GM12878 (cell line): ENCODE measurements around the gene BHLHE23. TPM values are rescaled to one million over a fixed set of nuclear protein-coding genes. Genes with fewer than 3 reads are reported as not detected.

ENCODE experiments used
- ATAC-seq: fragments of 200-7000 bp; cut with Tn5 transposase; 3 replicates; pipeline ENCODE4 v1.9.1; 2020; ENCODE audit warnings: mild to moderate bottlenecking, moderate library complexity
- BruUV-seq: library from RNA; stranded (reverse); fragments of 400-500 nt; replicated peaks from 2 replicates; lab custom pipeline; 2021; lab: Mats Ljungman, UMichigan
- CTCF ChIA-PET: fragments of 300-600 bp; sonication (Branson Sonifier 250); formaldehyde crosslinking; extraction: SDS; loops from one replicate; lab custom pipeline; 2021; ENCODE audit warnings: inconsistent platforms; lab: Yijun Ruan, JAX
- POLR2A ChIA-PET: fragments of 350-600 bp; formaldehyde crosslinking; extraction: SDS; loops from one replicate; lab custom pipeline; 2021; ENCODE audit warnings: inconsistent platforms; lab: Charles Lee
- RAD21 ChIA-PET: fragments of 300-600 bp; sonication (Branson Sonifier 250); formaldehyde crosslinking; loops from one replicate; lab custom pipeline; 2023; ENCODE audit warnings: antibody characterized with exemption; ENCODE audit not compliant: unreplicated experiment; lab: Charles Lee
- SMC1A ChIA-PET: fragments of 300-600 bp; sonication (Branson Sonifier 250); formaldehyde crosslinking; loops from one replicate; lab custom pipeline; 2023; ENCODE audit not compliant: unreplicated experiment, uncharacterized antibody; lab: Charles Lee
- DNase-seq: peaks from one replicate; pipeline ENCODE4 v3.0.0-alpha.2; 2011; ENCODE audit warnings: low read depth, low spot score
- FAIRE-seq: peaks from 3 replicates; lab custom pipeline; 2011; peaks lifted over from hg19 to GRCh38; lab: Jason Lieb, UNC
- H2AFZ ChIP-seq: 2 replicates; pipeline ENCODE4 v1.6.0; 2011; ENCODE audit warnings: low read depth, low read length, control low read depth; ENCODE audit not compliant: control insufficient read depth
- H3K27ac ChIP-seq: 2 replicates; pipeline ENCODE4 v1.5.1; 2011; ENCODE audit warnings: control low read depth; ENCODE audit not compliant: control insufficient read depth, insufficient read depth
- H3K27me3 ChIP-seq, 2 experiments: replicated peaks in 1 of 2; 2 replicates each; pipeline versions ENCODE4 v1.6.0 to v1.6.1; 2011; ENCODE audit warnings: low read length in 1 of 2; ENCODE audit not compliant: control insufficient read depth in 2 of 2, insufficient read depth in 2 of 2
- H3K36me3 ChIP-seq, 2 experiments: 2 replicates each; pipeline ENCODE4 v1.5.1; 2011; ENCODE audit warnings: low read length in 1 of 2; ENCODE audit not compliant: control insufficient read depth in 2 of 2, insufficient read depth in 2 of 2
- H3K4me1 ChIP-seq: 2 replicates; pipeline ENCODE4 v1.6.1; 2011; ENCODE audit warnings: mild to moderate bottlenecking, low read length, moderate library complexity, mixed read lengths; ENCODE audit not compliant: control insufficient read depth, insufficient read depth
- H3K4me2 ChIP-seq: 2 replicates; pipeline ENCODE4 v1.6.0; 2011; ENCODE audit warnings: control low read depth; ENCODE audit not compliant: control insufficient read depth, insufficient read depth
- H3K4me3 ChIP-seq: fragments of 200-600 bp; sonication (generic); 2 replicates; pipeline ENCODE4 v1.5.1; 2016
- H3K79me2 ChIP-seq: 2 replicates; pipeline ENCODE4 v1.6.0; 2011; ENCODE audit warnings: low read length; ENCODE audit not compliant: control insufficient read depth, insufficient read depth
- H3K9ac ChIP-seq: 2 replicates; pipeline ENCODE4 v1.8.0; 2011; ENCODE audit warnings: low read length, control low read depth, mixed read lengths; ENCODE audit not compliant: control insufficient read depth, insufficient read depth
- H3K9me3 ChIP-seq: replicated peaks from 3 replicates; pipeline ENCODE4 v1.5.1; 2011; ENCODE audit warnings: mild to moderate bottlenecking, low read length; ENCODE audit not compliant: control insufficient read depth, insufficient read depth
- H4K20me1 ChIP-seq: 2 replicates; pipeline ENCODE4 v1.6.0; 2011; ENCODE audit not compliant: control insufficient read depth, insufficient read depth
- E4F1 ChIP-seq: fragments of 450-650 bp; IDR thresholded peaks from 2 replicates; pipeline ENCODE4 v1.6.1; 2018; ENCODE audit warnings: borderline replicate concordance, mild to moderate bottlenecking; ENCODE audit not compliant: partially characterized antibody
- EED ChIP-seq: sonication (generic); IDR thresholded peaks from 2 replicates; pipeline ENCODE4 v1.6.1; 2016; ENCODE audit warnings: antibody characterized with exemption, low read depth
- ESRRA ChIP-seq: IDR thresholded peaks from 2 replicates; pipeline ENCODE4 v1.6.1; 2012; ENCODE audit warnings: mild to moderate bottlenecking, low read length, improper control_type of control experiment
- EZH2 ChIP-seq: IDR thresholded peaks from 2 replicates; pipeline ENCODE4 v1.6.1; 2012; ENCODE audit warnings: low read depth, mild to moderate bottlenecking, control low read depth, inconsistent platforms, low read length, borderline replicate concordance; ENCODE audit not compliant: control insufficient read depth
- HDAC6 ChIP-seq: fragments of 200-600 bp; sonication (generic); IDR thresholded peaks from one replicate; pipeline ENCODE4 v1.8.0; 2017; ENCODE audit warnings: antibody characterized with exemption; ENCODE audit not compliant: unreplicated experiment
- HSF1 ChIP-seq: fragments of 150-350 bp; IDR thresholded peaks from 2 replicates; pipeline ENCODE4 v1.6.1; 2014; ENCODE audit warnings: mild to moderate bottlenecking, low read depth, low read length
- KDM1A ChIP-seq: fragments of 200-600 bp; sonication (generic); IDR thresholded peaks from 2 replicates; pipeline ENCODE4 v1.6.1; 2016; ENCODE audit warnings: borderline replicate concordance
- REST ChIP-seq: IDR thresholded peaks from 2 replicates; pipeline ENCODE4 v1.6.1; 2012; ENCODE audit warnings: mild to moderate bottlenecking, low read depth, low read length
- SREBF1 ChIP-seq: IDR thresholded peaks from 2 replicates; pipeline ENCODE4 v1.6.1; 2012; ENCODE audit warnings: mild to moderate bottlenecking, low read length
- TCF12 ChIP-seq: IDR thresholded peaks from 2 replicates; pipeline ENCODE4 v1.6.1; 2011; ENCODE audit warnings: low read depth, mild to moderate bottlenecking, low read length
- ZNF274 ChIP-seq: IDR thresholded peaks from one replicate; pipeline ENCODE4 v1.8.0; 2011; ENCODE audit not compliant: insufficient read length, insufficient read depth
- WGBS: methylation state at CpG from one replicate; pipeline ENCODE4 v1.1.6; 2016; ENCODE audit warnings: low lambda C conversion rate; ENCODE audit not compliant: insufficient replicate concordance, insufficient coverage; ENCODE audit errors: missing lambda C conversion rate; 5-methylcytosine and 5-hydroxymethylcytosine counted together
- in situ Hi-C: fragments of 300-500 bp; cut with MboI; formaldehyde crosslinking; loops from 9 replicates; pipeline ENCODE4 v1.14.3; 2018; ENCODE audit warnings: mixed read lengths
- intact Hi-C: fragments of 100-400 bp; cut with micrococcal nuclease; formaldehyde crosslinking; loops from one replicate; pipeline ENCODE4 v1.14.2; 2022; ENCODE audit not compliant: unreplicated experiment
- polyA plus RNA-seq, 11 experiments: library from polyadenylated mRNA; depleted of rRNA in 4 of 11; unstranded in 6 of 11; stranded (reverse) in 5 of 11; fragments of >200 nt; fragmentation: Nextera tagmentation in 4 of 11; fragmentation: Illumina TruSeq in 1 of 11; extraction: Ambion mirVana in 4 of 11; extraction: Trizol in 1 of 11; gene quantifications; 1 replicate in 1 of 11; 2 replicates in 10 of 11; pipeline versions ENCODE4 v1.2.1 to v1.2.3, GENCODE V29; 2011 to 2016; ENCODE audit warnings: inconsistent platforms in 2 of 11, missing spikeins in 2 of 11, low read depth in 1 of 11
- total RNA-seq, 4 experiments: library from RNA; depleted of rRNA in 3 of 4; stranded (reverse); fragments of >200 nt in 3 of 4; fragmentation: Illumina TruSeq in 1 of 4; extraction: Trizol in 1 of 4; gene quantifications; 2 replicates each; pipeline versions ENCODE4 v1.2.1 to v1.2.3, GENCODE V29; 2013 to 2021

Gene BHLHE23
- total and polyA plus RNA-seq, 10 of the 15 experiments (the other 5 are each of a cell fraction or from before 2014, with no cell fraction given) = 0.28 to 0.33 TPM; not detected in 8

- TF ChIP-seq EED (peak; percentile 99), SREBF1 (no peak), EZH2 (no peak), TCF12 (peak; percentile 99)
Measured at GRCh38 chr20:63009988-63010769, 3.4 kb upstream of the BHLHE23 start (continued).

- intact Hi-C loops = loop anchor here (1.0 to 2.0 kb wide), 4 partner anchors 32 to 187 kb away; no protein-coding TSS in a partner anchor
- in situ Hi-C loops = no loop called here
- H3K36me3 ChIP-seq = no peaks in the 10 kb centered on the region
- H3K79me2 ChIP-seq = peaks cover 32% of the 10 kb centered on the region
- peak overlapping the region; percentile 74 for H2AFZ ChIP-seq
- no peaks in the 10 kb centered on the region for H4K20me1 ChIP-seq
- H3K27ac ChIP-seq = peak overlapping the region; percentile 97
- FAIRE-seq (peak; percentile 87), ATAC-seq (peak; percentile 73), DNase-seq (peak; percentile 60)
- H3K27me3 ChIP-seq = peaks cover 12 to 14% of the 10 kb centered on the region in 2 experiments
- BruUV-seq = no TSS peak
- peaks cover 3% of the 10 kb centered on the region for H3K9me3 ChIP-seq
- peak overlapping the region; percentile 96 for H3K9ac ChIP-seq
- peaks cover 24% of the 10 kb centered on the region for H3K4me1 ChIP-seq
- H3K4me3 ChIP-seq = peak overlapping the region; percentile 78
- ChIA-PET POLR2A (interaction anchor here (0.6 to 3.1 kb wide), 10 partner anchors 27 to 215 kb away, joined by 3 to 36 read pairs (median 3); no protein-coding TSS in a partner anchor), RAD21 (interaction anchor here (0.5 to 2.3 kb wide), 25 partner anchors 16 to 515 kb away, joined by 3 to 21 read pairs (median 4); partner anchors contain the start of genes SLC17A9 and TCFL5), CTCF (interaction anchor here (0.6 to 1.8 kb wide), 19 partner anchors 9 to 188 kb away, joined by 3 to 23 read pairs (median 4); partner anchors contain the start of gene GID8), SMC1A (interaction anchor here (0.7 to 3.4 kb wide), 17 partner anchors 25 to 186 kb away, joined by 3 to 23 read pairs (median 4); partner anchors contain the start of gene SLC17A9)
- peak overlapping the region; percentile 92 for H3K4me2 ChIP-seq
- WGBS = under 1% methylated on average over 54 of the region's 54 CpGs
- TF ChIP-seq E4F1 (no peak), REST (no peak), KDM1A (no peak), ESRRA (no peak), ZNF274 (no peak), HDAC6 (no peak), HSF1 (no peak; the same call in 1 of the 2 replicates)
Measured at GRCh38 chr20:63009045-63009961, 2.5 kb upstream of the BHLHE23 start.
